UCSD-AML1 (cell line): ENCODE measurements around the gene RDH13.
"Not testable (repeated sequence)": the region's sequence is repeated elsewhere in the genome, so short reads cannot be mapped to it uniquely, and the experiment has no call there.

ENCODE experiments used
- DNase-seq: peaks from one replicate; lab custom pipeline; 2025; ENCODE audit not compliant: unreplicated experiment; lab: John Stamatoyannopoulos, UW

The RDH13 gene

GRCh38 chr19:55062735-55063491 lies at the start of gene RDH13:
RDH13 (minus strand) TSS chr19:55063148; CDS start chr19:55063032, 116 bp downstream.
- DNase-seq = peak; percentile 98

GRCh38 chr19:55112246-55112776 lies 49.4 kb upstream of the RDH13 start:
- DNase-seq = no peak

- DNase-seq = no peak
These were observed 48.4 kb upstream of the RDH13 start for GRCh38 chr19:55111238-55111831.

- DNase-seq = no peak
These were observed 46.8 kb upstream of the RDH13 start for GRCh38 chr19:55109527-55110291.

- not testable (repeated sequence) for DNase-seq
These were observed 44.3 kb upstream of the RDH13 start for GRCh38 chr19:55107252-55107651.

GRCh38 chr19:55106591-55106990 lies 43.6 kb upstream of the RDH13 start:
- DNase-seq = no peak

- DNase-seq = no peak
These were observed 42.3 kb upstream of the RDH13 start for GRCh38 chr19:55105237-55105636.

GRCh38 chr19:55103190-55103589 lies 40.2 kb upstream of the RDH13 start:
- no peak for DNase-seq

GRCh38 chr19:55101261-55101660 lies 38.3 kb upstream of the RDH13 start:
- no peak for DNase-seq

- DNase-seq = peak; percentile 49
These were observed 36.9 kb upstream of the RDH13 start for GRCh38 chr19:55099557-55100506.

- peak; percentile 51 for DNase-seq
These were observed 36.0 kb upstream of the RDH13 start for GRCh38 chr19:55098716-55099556.

GRCh38 chr19:55097864-55098715 lies 35.1 kb upstream of the RDH13 start:
- peak; percentile 86 for DNase-seq

GRCh38 chr19:55096061-55096701 lies 33.2 kb upstream of the RDH13 start:
- DNase-seq = no peak

- no peak for DNase-seq
These were observed 32.5 kb upstream of the RDH13 start for GRCh38 chr19:55095260-55096060.

GRCh38 chr19:55094456-55095259 lies 31.7 kb upstream of the RDH13 start:
- DNase-seq = no peak
